SK-N-SH (cell line): ENCODE results near the gene CD276. TPM values are rescaled to one million over a fixed set of nuclear protein-coding genes. Genes with fewer than 3 reads are reported as not detected.
A peak's percentile ranks its signal among the peaks of the same experiment; 100 is the strongest.

ENCODE experiments used
- CTCF ChIA-PET: fragments of 300-600, 350-600 bp; formaldehyde crosslinking; extraction: SDS; loops from one replicate; lab custom pipeline; 2021; lab: Yijun Ruan, JAX
- POLR2A ChIA-PET: fragments of 350-600 bp; sonication (Branson Sonifier 250); formaldehyde crosslinking; extraction: SDS; loops from one replicate; lab custom pipeline; 2020; ENCODE audit warnings: antibody characterized with exemption, inconsistent platforms; lab: Yijun Ruan, JAX
- DNase-seq: peaks from one replicate; pipeline ENCODE4 v3.0.0; 2012
- H2AFZ ChIP-seq: fragments of 200-600 bp; sonication (generic); 2 replicates; pipeline ENCODE4 v1.8.1; 2016; ENCODE audit warnings: antibody characterized with exemption, mild to moderate bottlenecking, low read depth
- H3F3A ChIP-seq: fragments of 200-600 bp; sonication (generic); replicated peaks from 2 replicates; pipeline ENCODE3; 2016; ENCODE audit warnings: antibody characterized with exemption, mild to moderate bottlenecking; ENCODE audit not compliant: insufficient read depth
- H3K27ac ChIP-seq, 2 experiments: fragments of 200-500 bp in 1 of 2; fragments of 200-600 bp in 1 of 2; sonication (Bioruptor generic) in 1 of 2; sonication (generic), shearing (Covaris generic) in 1 of 2; 2 replicates each; pipeline versions ENCODE4 v1.5.1 to v1.6.1; 2014 to 2016; ENCODE audit warnings: low read depth in 2 of 2, inconsistent platforms in 1 of 2, low read length in 1 of 2, mild to moderate bottlenecking in 1 of 2, mixed read lengths in 1 of 2
- H3K27me3 ChIP-seq: fragments of 200-600 bp; sonication (generic), shearing (Covaris generic); 2 replicates; pipeline ENCODE4 v1.6.1; 2016; ENCODE audit warnings: mixed run types; ENCODE audit not compliant: insufficient read depth
- H3K36me3 ChIP-seq, 2 experiments: fragments of 200-500 bp in 1 of 2; fragments of 200-600 bp in 1 of 2; sonication (Bioruptor generic) in 1 of 2; sonication (generic) in 1 of 2; replicated peaks in 1 of 2; 2 replicates each; pipeline versions ENCODE3 to v1.5.1; 2014 to 2016; ENCODE audit warnings: low read length in 1 of 2, mild to moderate bottlenecking in 1 of 2; ENCODE audit not compliant: insufficient read depth in 2 of 2, control insufficient read depth in 1 of 2
- H3K4me1 ChIP-seq, 2 experiments: fragments of 200-500 bp in 1 of 2; fragments of 200-600 bp in 1 of 2; sonication (Bioruptor generic) in 1 of 2; sonication (generic), shearing (Covaris generic) in 1 of 2; 2 replicates each; pipeline versions ENCODE4 v1.5.1 to v1.6.1; 2014 to 2016; ENCODE audit warnings: low read depth in 1 of 2, low read length in 1 of 2, mixed run types in 1 of 2; ENCODE audit not compliant: insufficient read depth in 2 of 2, control insufficient read depth in 1 of 2
- H3K4me2 ChIP-seq: fragments of 200-600 bp; sonication (generic), shearing (Covaris generic); 2 replicates; pipeline ENCODE4 v1.6.1; 2017; ENCODE audit warnings: mixed run types
- H3K4me3 ChIP-seq, 2 experiments: fragments of 200-500 bp in 1 of 2; fragments of 200-600 bp in 1 of 2; sonication (Bioruptor generic) in 1 of 2; sonication (generic), shearing (Covaris generic) in 1 of 2; 2 replicates each; pipeline versions ENCODE4 v1.5.1 to v1.8.1; 2014 to 2016; ENCODE audit warnings: low read depth in 2 of 2, inconsistent platforms in 1 of 2, low read length in 1 of 2, mild to moderate bottlenecking in 1 of 2, mixed read lengths in 1 of 2, moderate library complexity in 1 of 2
- H3K79me2 ChIP-seq: fragments of 200-600 bp; sonication (generic); 2 replicates; pipeline ENCODE4 v1.8.1; 2017; ENCODE audit warnings: mild to moderate bottlenecking; ENCODE audit not compliant: insufficient read depth
- H3K9ac ChIP-seq: fragments of 200-600 bp; sonication (generic); 2 replicates; pipeline ENCODE4 v1.6.1; 2017; ENCODE audit warnings: mixed run types
- H3K9me2 ChIP-seq: fragments of 200-600 bp; sonication (generic); 2 replicates; pipeline ENCODE4 v1.6.1; 2017; ENCODE audit warnings: mixed run types
- H3K9me3 ChIP-seq: fragments of 200-600 bp; sonication (generic); 2 replicates; pipeline ENCODE4 v1.6.1; 2017; ENCODE audit warnings: mixed run types, mild to moderate bottlenecking, moderate library complexity
- H4K20me1 ChIP-seq: fragments of 200-600 bp; sonication (generic); 2 replicates; pipeline ENCODE4 v1.6.1; 2017; ENCODE audit warnings: mild to moderate bottlenecking, mixed run types; ENCODE audit not compliant: insufficient read depth
- CHD2 ChIP-seq: fragments of 150-350 bp; IDR thresholded peaks from 2 replicates; pipeline ENCODE4 v1.6.1; 2018; ENCODE audit warnings: low read length; ENCODE audit not compliant: partially characterized antibody
- ELF1 ChIP-seq: IDR thresholded peaks from 2 replicates; pipeline ENCODE4 v1.4.0; 2012
- EP300 ChIP-seq, 2 experiments: IDR thresholded peaks; 2 replicates each; pipeline versions ENCODE4 v1.4.0 to v1.6.1; 2012; ENCODE audit warnings: borderline replicate concordance in 1 of 2, low read depth in 1 of 2, low read length in 1 of 2
- EZH2phosphoT487 ChIP-seq: fragments of 200-600 bp; sonication (generic); IDR thresholded peaks from 2 replicates; pipeline ENCODE4 v1.6.1; 2017; ENCODE audit warnings: low read depth, mixed run types, mild to moderate bottlenecking, antibody characterized with exemption, moderate library complexity, borderline replicate concordance
- FOXJ3 ChIP-seq: sonication (generic); formaldehyde crosslinking; IDR thresholded peaks from 2 replicates; pipeline ENCODE4 v1.5.1; 2020; ENCODE audit warnings: mild to moderate bottlenecking, missing genetic modification reagents
- JUND ChIP-seq: IDR thresholded peaks from 2 replicates; pipeline ENCODE4 v1.4.0; 2012
- NFIC ChIP-seq: IDR thresholded peaks from 2 replicates; pipeline ENCODE4 v1.4.0; 2012; ENCODE audit warnings: borderline replicate concordance
- POLR2AphosphoS5 ChIP-seq: IDR thresholded peaks from 2 replicates; pipeline ENCODE4 v1.6.1; 2012; ENCODE audit warnings: low read depth, low read length
- RAD21 ChIP-seq: IDR thresholded peaks from 2 replicates; pipeline ENCODE4 v1.6.1; 2012; ENCODE audit warnings: mild to moderate bottlenecking, low read length
- RFX5 ChIP-seq: IDR thresholded peaks from 2 replicates; pipeline ENCODE4 v1.6.1; 2012; ENCODE audit warnings: mild to moderate bottlenecking, improper control_type of control experiment, low read length
- RXRA ChIP-seq: IDR thresholded peaks from 2 replicates; pipeline ENCODE4 v1.4.0; 2012; ENCODE audit warnings: low read depth, mild to moderate bottlenecking, borderline replicate concordance
- SIN3A ChIP-seq: IDR thresholded peaks from 2 replicates; pipeline ENCODE4 v1.6.1; 2012; ENCODE audit warnings: low read depth, mild to moderate bottlenecking, low read length, moderate library complexity, borderline replicate concordance
- SMC3 ChIP-seq: IDR thresholded peaks from 2 replicates; pipeline ENCODE4 v1.6.1; 2012; ENCODE audit warnings: low read depth, low read length, improper control_type of control experiment
- TAF1 ChIP-seq: IDR thresholded peaks from 2 replicates; pipeline ENCODE4 v1.6.1; 2012; ENCODE audit warnings: low read depth, mild to moderate bottlenecking, low read length, moderate library complexity, borderline replicate concordance
- TCF12 ChIP-seq: IDR thresholded peaks from 2 replicates; pipeline ENCODE4 v1.4.0; 2012
- TEAD4 ChIP-seq: IDR thresholded peaks from 2 replicates; pipeline ENCODE4 v1.4.0; 2012; ENCODE audit warnings: mild to moderate bottlenecking, borderline replicate concordance; ENCODE audit not compliant: insufficient read depth
- YY1 ChIP-seq: IDR thresholded peaks from 2 replicates; pipeline ENCODE4 v1.4.0; 2012; ENCODE audit warnings: low read depth, mild to moderate bottlenecking
- WGBS: methylation state at CpG from one replicate; pipeline ENCODE4 v1.1.6; 2017; ENCODE audit warnings: low lambda C conversion rate; 5-methylcytosine and 5-hydroxymethylcytosine counted together
- polyA plus RNA-seq, 3 experiments: library from polyadenylated mRNA; depleted of rRNA; stranded (reverse); fragments of >200 nt; gene quantifications; 2 replicates each; pipeline ENCODE4 v1.2.3, GENCODE V29; 2012
- TF ChIP-seq, protein P1 (sequence below): IDR thresholded peaks from 2 replicates; pipeline ENCODE4; 2012
- TF ChIP-seq, protein P2 (sequence below): IDR thresholded peaks from 2 replicates; pipeline ENCODE4 v1.4.0; 2012; ENCODE audit warnings: low read depth, borderline replicate concordance
- TF ChIP-seq, protein P3 (sequence below): IDR thresholded peaks from 2 replicates; pipeline ENCODE4 v1.4.0; 2012; ENCODE audit warnings: low read depth, borderline replicate concordance
- TF ChIP-seq, protein P4 (sequence below): IDR thresholded peaks from 2 replicates; pipeline ENCODE4 v1.4.0; 2012; ENCODE audit warnings: low read depth
- TF ChIP-seq, protein P5 (sequence below): fragments of 200-600 bp; sonication (generic); IDR thresholded peaks from 2 replicates; pipeline ENCODE4 v1.6.1; 2017; ENCODE audit warnings: antibody characterized with exemption, mild to moderate bottlenecking, moderate library complexity
- TF ChIP-seq, protein P6 (sequence below): fragments of 150-350 bp; IDR thresholded peaks from 2 replicates; pipeline ENCODE4 v1.6.1; 2017; ENCODE audit warnings: antibody characterized with exemption, low read length, low read depth, borderline replicate concordance

Gene CD276
- polyA plus RNA-seq, 1 of the 3 experiments (the other 2 are of a cell fraction), result 86.2 TPM

DNA sequence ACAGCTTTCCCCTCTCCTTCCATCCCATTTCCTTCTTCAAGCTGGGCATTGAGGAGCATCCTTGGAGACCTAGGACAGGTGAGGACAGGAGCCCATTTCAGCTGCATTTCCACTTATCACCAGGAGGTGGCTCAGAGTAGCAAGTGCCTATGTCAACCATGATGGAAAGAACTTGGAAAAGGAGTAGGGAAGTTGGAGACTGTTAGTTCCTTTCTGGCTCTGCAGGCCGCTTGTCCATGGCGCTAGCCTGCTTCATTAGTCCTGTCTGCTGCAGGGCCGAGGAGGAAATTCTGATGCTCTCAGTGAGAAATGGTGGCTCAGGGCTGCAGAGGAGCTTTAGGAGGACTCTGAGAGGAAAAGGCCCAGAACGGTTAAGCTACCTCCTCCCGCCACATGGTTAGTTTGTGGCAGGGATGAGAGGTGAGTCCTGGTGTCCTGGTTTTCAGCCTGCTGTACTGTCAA lies 7.0 kb upstream of the CD276 start:
- H3K27me3 ChIP-seq, result peaks cover 22% of the 10 kb centered on the region
- H3F3A ChIP-seq, result no peaks in the 10 kb centered on the region
- TF ChIP-seq EZH2phosphoT487, result no peak
- TF ChIP-seq, protein P1, sequence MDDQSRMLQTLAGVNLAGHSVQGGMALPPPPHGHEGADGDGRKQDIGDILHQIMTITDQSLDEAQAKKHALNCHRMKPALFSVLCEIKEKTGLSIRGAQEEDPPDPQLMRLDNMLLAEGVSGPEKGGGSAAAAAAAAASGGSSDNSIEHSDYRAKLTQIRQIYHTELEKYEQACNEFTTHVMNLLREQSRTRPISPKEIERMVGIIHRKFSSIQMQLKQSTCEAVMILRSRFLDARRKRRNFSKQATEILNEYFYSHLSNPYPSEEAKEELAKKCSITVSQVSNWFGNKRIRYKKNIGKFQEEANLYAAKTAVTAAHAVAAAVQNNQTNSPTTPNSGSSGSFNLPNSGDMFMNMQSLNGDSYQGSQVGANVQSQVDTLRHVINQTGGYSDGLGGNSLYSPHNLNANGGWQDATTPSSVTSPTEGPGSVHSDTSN, result no peak
- peak; percentile 73 for TF ChIP-seq RAD21
- TF ChIP-seq, protein P2, sequence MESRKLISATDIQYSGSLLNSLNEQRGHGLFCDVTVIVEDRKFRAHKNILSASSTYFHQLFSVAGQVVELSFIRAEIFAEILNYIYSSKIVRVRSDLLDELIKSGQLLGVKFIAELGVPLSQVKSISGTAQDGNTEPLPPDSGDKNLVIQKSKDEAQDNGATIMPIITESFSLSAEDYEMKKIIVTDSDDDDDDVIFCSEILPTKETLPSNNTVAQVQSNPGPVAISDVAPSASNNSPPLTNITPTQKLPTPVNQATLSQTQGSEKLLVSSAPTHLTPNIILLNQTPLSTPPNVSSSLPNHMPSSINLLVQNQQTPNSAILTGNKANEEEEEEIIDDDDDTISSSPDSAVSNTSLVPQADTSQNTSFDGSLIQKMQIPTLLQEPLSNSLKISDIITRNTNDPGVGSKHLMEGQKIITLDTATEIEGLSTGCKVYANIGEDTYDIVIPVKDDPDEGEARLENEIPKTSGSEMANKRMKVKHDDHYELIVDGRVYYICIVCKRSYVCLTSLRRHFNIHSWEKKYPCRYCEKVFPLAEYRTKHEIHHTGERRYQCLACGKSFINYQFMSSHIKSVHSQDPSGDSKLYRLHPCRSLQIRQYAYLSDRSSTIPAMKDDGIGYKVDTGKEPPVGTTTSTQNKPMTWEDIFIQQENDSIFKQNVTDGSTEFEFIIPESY, result no peak
- TF ChIP-seq SIN3A, result no peak
- TF ChIP-seq YY1, result peak; percentile 71; the same call in 1 of the 2 replicates
- no peak for TF ChIP-seq RXRA
- TF ChIP-seq, protein P3, sequence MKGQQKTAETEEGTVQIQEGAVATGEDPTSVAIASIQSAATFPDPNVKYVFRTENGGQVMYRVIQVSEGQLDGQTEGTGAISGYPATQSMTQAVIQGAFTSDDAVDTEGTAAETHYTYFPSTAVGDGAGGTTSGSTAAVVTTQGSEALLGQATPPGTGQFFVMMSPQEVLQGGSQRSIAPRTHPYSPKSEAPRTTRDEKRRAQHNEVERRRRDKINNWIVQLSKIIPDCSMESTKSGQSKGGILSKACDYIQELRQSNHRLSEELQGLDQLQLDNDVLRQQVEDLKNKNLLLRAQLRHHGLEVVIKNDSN, result no peak
- TF ChIP-seq JUND, result no peak
- TF ChIP-seq RFX5, result no peak
- TF ChIP-seq POLR2AphosphoS5, result no peak
- TF ChIP-seq, protein P4, sequence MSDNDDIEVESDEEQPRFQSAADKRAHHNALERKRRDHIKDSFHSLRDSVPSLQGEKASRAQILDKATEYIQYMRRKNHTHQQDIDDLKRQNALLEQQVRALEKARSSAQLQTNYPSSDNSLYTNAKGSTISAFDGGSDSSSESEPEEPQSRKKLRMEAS, result no peak
- no peak for TF ChIP-seq TAF1
- TF ChIP-seq EP300 (IDR thresholded peaks at IDR 0.05; ENCODE audit: borderline replicate concordance in 1 of 2, low read depth in 1 of 2, low read length in 1 of 2), result no peak
- no peak for TF ChIP-seq TCF12
- TF ChIP-seq, protein P5, sequence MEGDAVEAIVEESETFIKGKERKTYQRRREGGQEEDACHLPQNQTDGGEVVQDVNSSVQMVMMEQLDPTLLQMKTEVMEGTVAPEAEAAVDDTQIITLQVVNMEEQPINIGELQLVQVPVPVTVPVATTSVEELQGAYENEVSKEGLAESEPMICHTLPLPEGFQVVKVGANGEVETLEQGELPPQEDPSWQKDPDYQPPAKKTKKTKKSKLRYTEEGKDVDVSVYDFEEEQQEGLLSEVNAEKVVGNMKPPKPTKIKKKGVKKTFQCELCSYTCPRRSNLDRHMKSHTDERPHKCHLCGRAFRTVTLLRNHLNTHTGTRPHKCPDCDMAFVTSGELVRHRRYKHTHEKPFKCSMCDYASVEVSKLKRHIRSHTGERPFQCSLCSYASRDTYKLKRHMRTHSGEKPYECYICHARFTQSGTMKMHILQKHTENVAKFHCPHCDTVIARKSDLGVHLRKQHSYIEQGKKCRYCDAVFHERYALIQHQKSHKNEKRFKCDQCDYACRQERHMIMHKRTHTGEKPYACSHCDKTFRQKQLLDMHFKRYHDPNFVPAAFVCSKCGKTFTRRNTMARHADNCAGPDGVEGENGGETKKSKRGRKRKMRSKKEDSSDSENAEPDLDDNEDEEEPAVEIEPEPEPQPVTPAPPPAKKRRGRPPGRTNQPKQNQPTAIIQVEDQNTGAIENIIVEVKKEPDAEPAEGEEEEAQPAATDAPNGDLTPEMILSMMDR, result peak; percentile 81
- TF ChIP-seq CHD2, result no peak
- TF ChIP-seq FOXJ3 (CRISPR knock-in tag), result no peak
- TF ChIP-seq ELF1, result no peak
- no peak for TF ChIP-seq TEAD4
- TF ChIP-seq, protein P6, sequence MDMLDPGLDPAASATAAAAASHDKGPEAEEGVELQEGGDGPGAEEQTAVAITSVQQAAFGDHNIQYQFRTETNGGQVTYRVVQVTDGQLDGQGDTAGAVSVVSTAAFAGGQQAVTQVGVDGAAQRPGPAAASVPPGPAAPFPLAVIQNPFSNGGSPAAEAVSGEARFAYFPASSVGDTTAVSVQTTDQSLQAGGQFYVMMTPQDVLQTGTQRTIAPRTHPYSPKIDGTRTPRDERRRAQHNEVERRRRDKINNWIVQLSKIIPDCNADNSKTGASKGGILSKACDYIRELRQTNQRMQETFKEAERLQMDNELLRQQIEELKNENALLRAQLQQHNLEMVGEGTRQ, result no peak
- TF ChIP-seq NFIC, result no peak
- peak; percentile 94 for TF ChIP-seq SMC3
- H3K9ac ChIP-seq, result no peak overlapping the region
- H3K36me3 ChIP-seq, result no peaks in the 10 kb centered on the region
- H3K4me2 ChIP-seq, result no peak overlapping the region
- no peaks in the 10 kb centered on the region for H3K9me2 ChIP-seq
- no peaks in the 10 kb centered on the region for H3K9me3 ChIP-seq
- WGBS, result 38% methylated on average over 3 of the region's 5 CpGs
- ChIA-PET CTCF (interaction anchor here (0.6 to 15.1 kb wide), 39 partner anchors 8 to 393 kb away, joined by 3 to 418 read pairs (median 4); partner anchors contain the start of gene CD276), POLR2A (interaction anchor here (0.8 kb wide), 1 partner anchor 8 kb away, joined by 3 read pairs; no protein-coding TSS in a partner anchor)
- no peak overlapping the region for H3K4me3 ChIP-seq
- no peaks in the 10 kb centered on the region for H4K20me1 ChIP-seq
- no peak overlapping the region for H2AFZ ChIP-seq
- DNase-seq, result peak; percentile 60
- H3K4me1 ChIP-seq, result no peaks in the 10 kb centered on the region
- H3K79me2 ChIP-seq, result no peaks in the 10 kb centered on the region
- no peak overlapping the region for H3K27ac ChIP-seq
